ENCODE data around the gene TIAM2.
"Not testable (repeated sequence)": the region's sequence is repeated elsewhere in the genome, so short reads cannot be mapped to it uniquely, and the experiment has no call there.

TIAM2 gene

DNA sequence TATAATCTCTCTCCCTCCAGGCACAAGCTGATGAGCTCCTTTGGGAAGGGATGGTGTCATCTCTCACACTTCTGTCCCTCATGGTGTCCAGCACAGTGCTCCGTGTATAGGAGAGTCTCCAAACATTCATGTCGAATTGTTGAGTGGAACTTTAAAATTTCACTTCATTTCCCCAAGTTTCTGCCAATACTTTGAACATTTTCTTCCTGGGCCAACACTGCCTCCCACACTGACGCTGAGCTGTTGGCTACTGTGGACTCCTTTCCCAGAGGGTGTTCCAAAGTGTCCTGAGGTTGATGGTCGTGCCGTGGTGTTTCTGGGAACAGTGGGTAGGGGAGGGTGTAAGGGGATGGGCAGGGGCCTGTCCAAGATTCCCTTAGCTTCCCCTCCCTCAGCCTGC is 122.7 kb downstream of the TIAM2 start:
- no peak for DNase-seq (ENCODE audit: low read depth)
- TF ChIP-seq, protein P1, sequence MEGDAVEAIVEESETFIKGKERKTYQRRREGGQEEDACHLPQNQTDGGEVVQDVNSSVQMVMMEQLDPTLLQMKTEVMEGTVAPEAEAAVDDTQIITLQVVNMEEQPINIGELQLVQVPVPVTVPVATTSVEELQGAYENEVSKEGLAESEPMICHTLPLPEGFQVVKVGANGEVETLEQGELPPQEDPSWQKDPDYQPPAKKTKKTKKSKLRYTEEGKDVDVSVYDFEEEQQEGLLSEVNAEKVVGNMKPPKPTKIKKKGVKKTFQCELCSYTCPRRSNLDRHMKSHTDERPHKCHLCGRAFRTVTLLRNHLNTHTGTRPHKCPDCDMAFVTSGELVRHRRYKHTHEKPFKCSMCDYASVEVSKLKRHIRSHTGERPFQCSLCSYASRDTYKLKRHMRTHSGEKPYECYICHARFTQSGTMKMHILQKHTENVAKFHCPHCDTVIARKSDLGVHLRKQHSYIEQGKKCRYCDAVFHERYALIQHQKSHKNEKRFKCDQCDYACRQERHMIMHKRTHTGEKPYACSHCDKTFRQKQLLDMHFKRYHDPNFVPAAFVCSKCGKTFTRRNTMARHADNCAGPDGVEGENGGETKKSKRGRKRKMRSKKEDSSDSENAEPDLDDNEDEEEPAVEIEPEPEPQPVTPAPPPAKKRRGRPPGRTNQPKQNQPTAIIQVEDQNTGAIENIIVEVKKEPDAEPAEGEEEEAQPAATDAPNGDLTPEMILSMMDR (conservative IDR thresholded peaks at IDR 0.05; ENCODE audit: low read length), result no peak

DNA sequence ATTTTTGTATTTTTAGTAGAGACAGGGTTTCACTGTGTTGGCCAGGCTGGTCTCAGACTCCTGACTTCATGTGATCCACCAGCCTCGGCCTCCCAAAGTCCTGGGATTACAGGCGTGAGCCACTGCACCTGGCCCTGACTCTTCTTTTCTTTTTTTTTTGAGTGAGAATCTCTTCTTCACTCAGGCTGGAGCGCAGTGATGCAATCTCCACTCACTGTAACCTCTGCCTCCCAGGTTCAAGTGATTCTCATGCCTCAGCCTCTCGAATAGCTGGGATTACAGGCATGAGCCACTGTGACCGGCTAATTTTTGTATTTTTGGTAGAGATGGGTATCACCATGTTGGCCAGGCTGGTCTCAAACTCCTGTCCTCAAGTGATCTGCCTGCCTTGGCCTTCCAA is 124.1 kb downstream of the TIAM2 start:
- not testable (repeated sequence) for H3K4me3 ChIP-seq (ENCODE audit: low read length); DNase-seq (ENCODE audit: low read depth)

More for the DNA sequence above, 122.7 kb downstream of the TIAM2 start:
- H3K4me3 ChIP-seq (ENCODE audit: low read length), result no peak overlapping the region

DNA sequence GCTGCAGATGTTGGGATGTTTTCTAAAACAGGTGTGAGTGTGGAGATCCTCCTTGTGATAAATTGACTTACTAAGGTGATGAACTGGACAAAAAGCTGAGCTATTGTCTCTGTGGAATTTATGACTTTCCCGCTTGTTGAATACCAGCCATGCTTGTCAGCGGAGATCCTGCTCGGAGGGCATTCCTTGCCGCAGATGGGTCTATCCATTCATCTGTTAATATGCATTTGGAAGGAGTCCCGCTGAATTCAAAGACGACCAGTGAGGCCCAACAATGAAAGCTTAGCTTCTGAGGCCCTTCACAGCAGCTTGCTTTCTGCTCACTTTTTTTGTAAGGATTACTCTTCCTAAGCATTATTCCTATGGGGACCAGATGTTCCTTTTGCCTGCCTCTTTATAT is 124.9 kb downstream of the TIAM2 start:
- H3K4me3 ChIP-seq (ENCODE audit: low read length), result no peak overlapping the region
- TF ChIP-seq, protein P1 (conservative IDR thresholded peaks at IDR 0.05; ENCODE audit: low read length), result no peak
- no peak for DNase-seq (ENCODE audit: low read depth)

DNA sequence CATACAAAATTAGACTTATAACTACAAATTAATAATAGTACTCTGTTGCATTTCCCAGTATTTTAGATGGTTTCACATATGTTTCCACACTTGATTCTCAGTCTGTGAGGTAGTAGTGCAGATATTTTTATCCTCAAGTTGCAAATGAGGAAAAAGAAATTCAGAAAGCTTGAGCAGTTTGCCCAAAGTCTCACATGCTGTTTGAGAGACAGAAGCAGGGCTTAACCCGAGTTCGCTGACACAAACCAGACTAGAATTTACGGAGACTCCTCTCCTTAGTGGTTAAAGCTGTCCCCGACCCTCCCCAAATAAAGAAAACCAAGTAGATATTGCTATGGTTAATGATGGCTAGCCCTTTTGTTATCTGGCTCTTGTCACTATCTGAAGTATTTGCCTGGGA is 126.2 kb downstream of the TIAM2 start:
- DNase-seq (ENCODE audit: low read depth), result no peak
- TF ChIP-seq, protein P1 (conservative IDR thresholded peaks at IDR 0.05; ENCODE audit: low read length), result no peak
- H3K4me3 ChIP-seq (ENCODE audit: low read length), result peak overlapping the region; percentile 43

DNA sequence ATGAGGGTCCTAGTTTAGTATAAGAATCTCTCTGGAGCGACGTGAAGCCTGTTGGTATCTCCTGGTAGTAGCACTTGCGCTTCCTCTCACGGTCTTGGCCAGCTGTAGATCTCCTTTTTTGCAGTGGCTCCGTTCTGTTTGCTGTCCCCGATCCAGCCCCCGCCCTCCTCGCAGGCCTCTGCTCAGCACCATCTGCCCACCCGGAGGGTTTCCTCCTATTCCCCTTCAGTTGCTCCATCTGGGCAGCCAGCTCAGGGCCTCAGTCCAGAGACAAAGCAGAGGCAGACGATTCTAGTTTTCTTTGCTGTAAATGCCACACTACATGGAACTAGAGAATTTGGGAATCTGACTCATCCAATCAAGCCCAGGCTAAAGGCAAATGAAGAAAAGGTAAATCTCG is 126.6 kb downstream of the TIAM2 start:
- H3K4me3 ChIP-seq (ENCODE audit: low read length), result peak overlapping the region; percentile 43
- DNase-seq (ENCODE audit: low read depth), result peak; percentile 54
- TF ChIP-seq, protein P1 (conservative IDR thresholded peaks at IDR 0.05; ENCODE audit: low read length), result no peak

DNA sequence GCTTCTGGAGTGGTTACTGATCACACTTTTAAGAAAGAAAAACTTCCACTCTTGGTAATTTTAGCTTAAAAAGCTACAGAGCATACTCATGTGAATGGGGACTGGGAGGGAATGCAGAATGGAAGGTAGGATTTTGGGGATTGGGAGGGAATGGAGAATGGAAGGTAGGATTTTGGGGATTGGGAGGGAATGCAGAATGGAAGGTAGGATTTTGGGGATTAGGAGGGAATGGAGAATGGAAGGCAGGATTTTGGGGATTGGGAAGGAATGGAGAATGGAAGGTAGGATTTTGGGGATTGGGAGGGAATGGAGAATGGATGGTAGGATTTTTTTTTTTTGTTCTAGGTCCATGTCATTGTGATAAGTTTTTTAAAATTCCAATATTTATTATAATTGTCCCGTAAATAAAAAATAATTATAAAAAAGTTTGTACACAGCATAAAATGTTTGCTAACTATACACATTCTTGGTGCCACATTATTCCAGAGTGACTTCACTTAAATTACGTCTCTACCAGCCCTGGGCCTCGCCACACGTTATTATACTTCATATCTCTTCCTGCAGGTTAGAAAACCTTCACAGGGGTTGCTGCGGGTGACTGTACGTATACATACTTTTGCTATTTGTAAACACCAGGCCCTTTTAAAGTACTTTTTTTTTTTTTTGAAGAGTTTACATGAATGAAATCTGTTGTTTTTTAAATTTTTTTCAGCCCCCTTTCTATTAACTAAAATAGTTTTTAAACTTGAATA is 127.3 kb downstream of the TIAM2 start:
- peak overlapping the region; percentile 13; the same call in 1 of the 2 replicates for H3K4me3 ChIP-seq (ENCODE audit: low read length)
- TF ChIP-seq, protein P1 (conservative IDR thresholded peaks at IDR 0.05; ENCODE audit: low read length), result no peak
- DNase-seq (ENCODE audit: low read depth), result no peak

DNA sequence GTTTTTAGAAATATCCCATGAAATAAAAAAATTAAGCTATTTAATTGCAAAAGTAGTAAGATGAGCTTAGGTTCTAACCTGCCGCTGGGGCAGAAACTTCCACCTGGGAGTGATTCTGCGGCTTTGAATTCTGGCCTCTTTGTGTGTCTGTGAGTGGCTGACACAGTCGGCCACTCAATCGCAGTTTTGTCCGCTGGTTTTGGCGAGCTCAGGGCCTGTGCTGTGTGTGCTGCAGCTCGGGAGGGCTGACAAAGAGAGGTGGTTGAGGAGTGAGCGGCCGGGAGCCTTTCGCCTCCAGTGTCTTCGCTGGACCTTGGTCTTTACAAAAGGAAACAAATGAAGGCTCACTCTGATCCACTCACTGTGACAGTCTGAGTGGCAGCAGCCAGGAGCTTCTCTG is 128.4 kb downstream of the TIAM2 start:
- no peak overlapping the region for H3K4me3 ChIP-seq (ENCODE audit: low read length)

More for the DNA sequence above, 128.4 kb downstream of the TIAM2 start:
- TF ChIP-seq, protein P1 (conservative IDR thresholded peaks at IDR 0.05; ENCODE audit: low read length), result no peak
- DNase-seq (ENCODE audit: low read depth), result no peak
